B cell (primary cell): ENCODE data around the gene MBD6.

ENCODE experiments used
- EZH2 ChIP-seq: IDR thresholded peaks from 2 replicates; pipeline ENCODE4 v1.6.1; 2012; ENCODE audit warnings: borderline replicate concordance, low read depth, mild to moderate bottlenecking, moderate library complexity, low read length; ENCODE audit not compliant: insufficient read depth, poor library complexity, severe bottlenecking
- TF ChIP-seq, protein P1 (sequence below): fragments of 200-600 bp; IDR thresholded peaks from one replicate; pipeline ENCODE4 v1.8.0; 2022; ENCODE audit warnings: antibody characterized with exemption, mild to moderate bottlenecking

- no peak for TF ChIP-seq EZH2
- TF ChIP-seq, protein P1, sequence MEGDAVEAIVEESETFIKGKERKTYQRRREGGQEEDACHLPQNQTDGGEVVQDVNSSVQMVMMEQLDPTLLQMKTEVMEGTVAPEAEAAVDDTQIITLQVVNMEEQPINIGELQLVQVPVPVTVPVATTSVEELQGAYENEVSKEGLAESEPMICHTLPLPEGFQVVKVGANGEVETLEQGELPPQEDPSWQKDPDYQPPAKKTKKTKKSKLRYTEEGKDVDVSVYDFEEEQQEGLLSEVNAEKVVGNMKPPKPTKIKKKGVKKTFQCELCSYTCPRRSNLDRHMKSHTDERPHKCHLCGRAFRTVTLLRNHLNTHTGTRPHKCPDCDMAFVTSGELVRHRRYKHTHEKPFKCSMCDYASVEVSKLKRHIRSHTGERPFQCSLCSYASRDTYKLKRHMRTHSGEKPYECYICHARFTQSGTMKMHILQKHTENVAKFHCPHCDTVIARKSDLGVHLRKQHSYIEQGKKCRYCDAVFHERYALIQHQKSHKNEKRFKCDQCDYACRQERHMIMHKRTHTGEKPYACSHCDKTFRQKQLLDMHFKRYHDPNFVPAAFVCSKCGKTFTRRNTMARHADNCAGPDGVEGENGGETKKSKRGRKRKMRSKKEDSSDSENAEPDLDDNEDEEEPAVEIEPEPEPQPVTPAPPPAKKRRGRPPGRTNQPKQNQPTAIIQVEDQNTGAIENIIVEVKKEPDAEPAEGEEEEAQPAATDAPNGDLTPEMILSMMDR: no peak
Measured at GRCh38 chr12:57539134-57539768, 16.6 kb downstream of the MBD6 start.
